GM19324 (cell line): ENCODE measurements around the gene AMOT.

Experiments used
- ATAC-seq: cut with Tn5 transposase; IDR thresholded peaks from one replicate; pipeline ENCODE4 v1.9.1; 2021; ENCODE audit warnings: mild to moderate bottlenecking, moderate library complexity; ENCODE audit not compliant: unreplicated experiment, low FRiP score

The AMOT gene

DNA sequence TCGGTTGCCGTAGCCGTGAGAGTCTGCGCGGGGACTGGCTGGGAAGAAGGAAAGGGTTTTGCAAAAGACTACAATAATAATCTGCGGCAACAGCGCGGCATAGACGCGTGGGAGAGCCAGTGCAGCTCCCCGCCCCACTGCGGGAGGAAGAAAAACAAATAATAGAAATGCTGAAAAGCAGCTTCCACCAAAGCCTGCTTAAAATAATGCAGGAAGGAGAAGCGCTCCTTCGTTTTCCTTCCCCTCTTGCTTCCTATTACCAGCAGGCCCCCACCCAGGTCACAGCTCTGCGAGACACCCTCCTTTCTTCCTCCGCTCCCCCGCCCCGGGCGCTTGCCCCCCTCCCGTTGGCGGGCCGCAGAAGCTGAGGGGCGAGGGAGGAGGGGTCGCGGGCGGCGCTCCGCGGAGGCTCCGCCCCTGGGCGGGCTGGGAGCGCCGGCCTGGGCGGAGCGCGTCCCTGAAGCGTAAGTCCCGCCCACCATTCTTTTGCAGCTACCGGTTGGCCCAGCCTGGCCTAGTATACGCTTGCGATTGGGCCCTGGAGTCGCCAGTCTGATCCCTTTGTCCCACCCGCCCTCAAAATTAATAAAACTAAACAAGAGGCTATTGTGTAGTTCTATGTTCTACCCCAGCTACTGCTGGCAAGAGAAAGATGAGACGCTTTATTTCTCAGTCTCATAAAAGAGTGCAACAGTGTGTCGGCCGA, 636 bp upstream of the AMOT start:
- ATAC-seq = peak; percentile 99

DNA sequence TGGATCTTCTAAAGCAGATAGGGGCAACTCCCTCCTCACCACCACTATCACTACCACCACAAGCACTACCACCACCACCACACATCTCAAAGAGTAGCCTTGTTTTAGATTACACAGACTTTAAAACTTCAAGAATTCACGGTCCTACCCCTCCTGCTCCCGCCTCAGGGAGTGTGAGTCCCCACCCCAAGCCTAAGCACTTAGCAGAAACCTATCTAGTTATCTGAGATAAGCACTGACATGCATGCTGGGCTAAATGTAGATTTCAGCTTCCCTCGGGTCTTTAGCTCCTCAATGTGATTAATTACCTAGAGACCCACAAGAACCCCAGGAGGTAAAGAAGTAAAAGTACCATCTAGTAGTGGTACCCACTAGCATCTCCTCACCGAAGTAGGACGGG, 775 bp downstream of the AMOT start:
- ATAC-seq = no peak

DNA sequence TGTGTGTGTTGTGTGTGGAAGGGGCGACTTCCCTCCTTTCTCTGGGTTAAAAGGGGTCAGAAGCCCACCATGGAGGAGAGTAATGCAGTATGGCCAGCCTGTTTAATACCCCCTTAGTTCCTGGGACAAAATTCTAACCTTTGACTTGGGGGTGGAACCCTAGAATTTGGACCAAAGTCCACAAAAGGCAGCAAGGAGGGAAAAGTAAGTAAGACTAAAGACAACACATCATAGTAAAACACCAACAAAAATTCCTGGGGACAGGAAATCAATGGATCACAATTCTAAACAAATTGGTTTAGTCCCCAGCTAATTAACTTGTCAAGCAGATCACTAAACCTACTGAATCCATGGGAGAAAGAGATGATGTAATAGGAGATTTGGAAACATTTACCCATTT, 3.1 kb downstream of the AMOT start:
- no peak for ATAC-seq

DNA sequence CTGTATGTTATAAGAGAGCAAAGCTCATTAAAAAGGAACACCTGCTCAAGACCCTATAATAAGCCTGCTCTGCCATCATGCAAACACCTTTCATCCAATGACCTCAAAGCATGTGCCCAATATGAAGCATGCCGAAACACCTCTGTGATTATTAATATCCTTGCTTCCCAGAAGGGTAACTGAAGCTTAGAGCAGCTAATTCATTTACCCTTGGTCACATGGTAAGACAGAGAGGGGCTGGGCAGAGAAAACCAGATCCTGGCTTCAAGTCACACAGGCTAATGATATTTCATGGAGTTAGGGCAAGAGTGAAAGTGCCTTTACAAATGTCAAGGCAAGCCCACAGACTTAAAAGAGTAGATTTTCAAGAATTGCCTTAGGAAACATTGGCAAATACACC, 5.6 kb downstream of the AMOT start:
- ATAC-seq = no peak

DNA sequence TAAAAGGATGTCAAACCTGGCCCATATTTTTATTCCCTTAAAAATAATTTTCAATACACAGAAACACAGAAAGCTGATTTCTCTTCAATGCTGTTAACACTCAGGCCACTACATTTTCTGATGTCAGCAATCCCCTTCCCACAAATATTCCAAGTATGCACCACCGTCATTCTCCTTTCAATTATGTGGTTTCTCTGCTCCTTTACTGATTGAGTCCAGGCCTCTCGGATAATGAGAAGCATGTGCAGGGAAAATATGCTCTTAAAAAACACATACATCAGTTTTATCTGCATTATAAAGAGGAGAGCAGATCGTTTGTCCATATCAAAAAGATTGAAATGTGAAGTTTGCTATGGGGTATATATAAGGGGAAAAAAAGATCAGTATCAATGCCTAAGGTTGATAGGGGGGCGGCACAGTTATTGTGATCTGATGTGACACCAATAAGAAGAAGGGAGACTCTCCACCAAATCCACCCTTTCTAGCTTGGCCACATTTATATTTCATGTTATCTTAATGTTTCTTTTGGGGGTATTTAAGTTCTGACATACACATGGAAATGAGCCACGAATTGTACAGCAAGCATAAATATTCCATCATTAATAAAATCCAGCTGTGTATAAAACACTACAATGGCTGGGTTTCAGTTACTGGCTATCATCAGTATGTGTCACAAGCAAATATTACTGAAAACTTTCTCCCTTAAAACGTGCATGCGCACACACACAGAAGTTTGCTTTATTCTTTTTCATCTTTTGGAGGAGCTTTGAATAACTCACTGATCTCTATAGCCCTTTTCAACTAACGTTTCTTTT, 6.4 kb downstream of the AMOT start:
- ATAC-seq = no peak

DNA sequence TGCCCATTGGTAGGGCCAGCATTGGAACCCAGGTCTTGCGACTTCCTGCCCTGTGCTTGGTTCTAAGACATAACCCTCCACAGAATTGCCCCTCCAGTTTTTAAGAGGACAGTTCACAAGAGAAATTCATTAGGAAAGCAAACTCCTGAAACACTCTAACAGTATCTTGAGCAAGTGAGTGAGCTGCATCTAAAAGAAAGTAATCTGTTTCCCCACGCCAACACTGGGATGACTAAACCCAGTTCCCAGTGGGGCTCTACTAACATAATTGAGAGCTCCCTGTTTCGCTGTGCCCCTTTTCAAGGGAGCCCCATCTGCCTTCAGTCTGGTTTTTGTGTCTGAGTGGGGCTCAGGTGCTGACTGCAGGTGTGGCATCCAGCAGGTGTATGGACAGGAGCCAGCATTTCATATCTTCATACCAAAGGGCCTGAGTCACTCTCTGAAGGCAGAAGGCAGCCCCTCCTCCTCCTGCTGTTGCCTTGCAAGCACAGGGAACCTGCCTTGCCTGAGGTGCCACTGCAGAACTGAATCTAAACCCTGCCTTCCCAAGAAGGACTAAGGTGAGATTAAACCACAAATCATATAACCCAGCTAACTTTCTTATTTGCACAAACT, 8.0 kb downstream of the AMOT start:
- ATAC-seq = no peak

DNA sequence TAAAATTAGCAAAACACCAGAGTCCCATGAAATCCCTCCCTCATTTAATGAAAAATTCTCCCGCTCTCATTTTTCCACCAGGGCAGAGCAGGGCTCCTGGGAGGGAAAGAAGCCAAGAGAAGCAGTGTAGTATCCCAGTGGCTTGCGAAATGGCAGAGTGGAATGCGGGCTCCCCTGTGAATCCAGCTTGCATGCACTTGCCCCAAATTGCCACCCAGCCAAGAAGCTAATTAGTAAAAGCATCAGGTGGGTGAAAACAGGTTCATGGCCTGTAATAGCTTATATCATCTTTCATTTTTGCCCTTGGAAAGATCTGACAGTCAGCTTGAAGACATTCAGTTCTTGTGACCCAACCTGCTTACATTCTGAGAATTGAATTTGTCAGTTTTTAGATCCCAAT, 10.1 kb downstream of the AMOT start:
- no peak for ATAC-seq

DNA sequence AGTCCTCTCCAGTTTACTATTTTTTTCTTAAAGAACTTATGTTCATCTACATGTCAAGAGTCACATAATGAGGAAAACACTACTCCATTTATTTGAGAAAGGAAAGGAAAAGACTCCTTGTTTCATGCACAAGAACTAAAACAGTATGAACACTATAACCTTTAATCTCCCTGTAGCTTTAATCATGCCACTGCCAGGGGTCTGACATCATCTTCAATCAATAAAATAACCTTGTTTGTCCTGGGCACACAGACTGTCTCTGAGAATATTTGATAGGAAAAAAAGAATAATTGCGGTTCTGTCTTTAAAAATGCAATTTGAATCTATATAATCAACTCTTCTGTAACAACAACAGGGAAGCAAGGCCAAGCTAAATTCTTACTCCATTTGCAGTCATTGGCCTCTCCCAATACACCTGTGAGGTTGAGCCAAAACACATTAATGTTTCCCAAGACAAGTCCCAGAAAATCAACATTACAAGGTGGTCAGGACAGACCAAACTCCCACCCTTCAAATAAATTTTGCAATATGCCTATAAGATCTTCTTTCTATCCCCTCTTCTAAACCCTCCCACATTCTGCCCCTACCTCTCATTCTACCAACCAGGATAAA, 13.2 kb downstream of the AMOT start:
- ATAC-seq = no peak

DNA sequence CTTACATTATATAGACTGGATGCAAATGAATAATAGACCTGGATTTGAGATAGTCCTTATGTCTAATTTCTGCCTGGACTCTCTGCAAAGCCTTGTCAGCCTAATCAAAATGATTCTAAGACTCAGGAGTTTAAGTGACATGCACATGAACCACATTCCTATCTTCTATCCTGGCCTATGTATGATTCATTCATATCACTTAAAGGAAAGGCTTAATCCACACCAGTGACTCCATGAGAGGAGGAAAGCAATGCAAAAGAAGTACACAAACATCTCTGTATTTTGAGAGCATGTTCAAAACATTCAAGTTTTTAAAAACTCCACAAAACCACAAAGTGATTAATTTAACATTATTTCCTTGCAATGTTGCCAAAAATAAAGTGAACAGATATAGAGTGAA, 14.6 kb downstream of the AMOT start:
- no peak for ATAC-seq

DNA sequence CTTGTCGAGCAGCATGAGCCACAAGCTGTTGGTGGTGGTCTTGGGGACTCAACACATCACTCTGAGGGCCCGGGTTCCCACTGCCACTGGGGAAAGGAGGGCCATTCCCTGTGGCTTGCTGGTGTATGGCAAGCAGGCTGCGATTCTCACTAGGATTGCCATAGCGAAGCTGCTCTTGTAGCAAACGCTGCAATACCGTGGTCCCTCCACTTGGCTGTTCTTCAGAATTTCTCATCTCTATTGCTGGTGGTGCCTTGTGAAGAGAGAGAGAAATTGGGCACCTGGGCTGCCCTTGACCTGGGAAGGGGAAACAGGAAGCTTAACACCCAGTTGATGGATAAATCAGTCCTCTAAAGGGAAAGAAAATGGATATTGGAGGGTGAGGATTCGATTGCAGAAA, 17.7 kb downstream of the AMOT start:
- ATAC-seq = no peak

DNA sequence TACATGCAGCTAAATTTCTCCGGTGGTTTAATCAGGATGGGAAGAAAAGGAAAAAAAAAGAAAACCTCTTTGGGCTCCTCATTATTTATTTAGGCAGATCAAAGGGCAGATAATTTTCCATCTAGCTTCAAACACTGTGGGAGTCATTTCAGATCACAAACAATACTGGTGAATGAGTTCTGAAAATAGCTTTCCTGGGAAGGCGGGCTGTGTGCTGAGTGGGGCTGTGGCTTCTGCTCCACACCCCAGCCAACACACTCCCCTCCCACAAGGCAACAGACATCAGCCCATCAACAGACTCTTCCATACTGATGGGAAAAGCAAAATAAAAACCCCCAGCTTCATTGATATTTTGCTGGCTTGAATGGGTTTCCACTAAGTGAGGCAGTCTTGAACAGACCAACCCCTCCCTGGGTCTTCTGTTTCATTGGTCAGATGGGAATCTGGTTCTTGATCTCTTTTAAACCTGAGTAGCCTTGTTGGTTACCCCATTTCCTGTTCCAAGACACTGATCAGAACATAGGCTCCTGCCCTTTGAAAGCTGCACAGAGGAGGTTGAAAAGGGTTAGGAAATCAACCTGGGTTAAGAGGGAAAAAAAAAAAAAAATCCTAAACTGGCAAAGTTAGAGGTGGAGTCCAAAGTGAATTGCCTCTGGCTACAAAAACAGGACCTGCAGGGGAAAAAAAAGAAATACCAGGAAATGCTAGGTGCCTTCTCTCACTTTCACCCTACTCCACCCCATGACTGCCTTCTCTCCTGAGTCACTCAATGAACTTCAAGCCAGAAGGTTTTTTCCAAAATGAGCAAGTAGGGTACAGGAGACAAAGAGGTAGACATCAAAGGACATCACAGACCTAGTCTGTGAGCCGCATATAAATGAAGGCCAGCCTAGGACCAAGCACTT, 20.0 kb downstream of the AMOT start:
- ATAC-seq = no peak

DNA sequence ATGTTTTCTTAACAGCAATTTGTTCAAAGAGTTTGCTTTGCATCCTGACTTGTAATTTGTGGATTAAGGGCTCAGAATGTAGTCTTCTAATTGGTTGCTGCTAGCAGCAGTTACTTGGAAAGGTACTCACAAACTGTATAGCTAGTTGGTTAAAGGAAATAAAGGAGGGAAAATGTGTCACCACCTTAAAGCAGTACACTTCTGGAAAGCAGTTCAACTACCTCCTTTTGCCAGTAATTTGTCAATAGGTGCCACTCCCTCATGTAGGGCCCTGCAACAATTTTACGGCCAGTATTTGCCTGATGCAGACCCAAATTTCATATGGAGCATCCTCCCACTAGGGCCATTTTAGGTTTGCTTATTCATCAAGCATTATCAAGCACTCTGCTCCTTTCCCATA, 20.8 kb downstream of the AMOT start:
- ATAC-seq = no peak

DNA sequence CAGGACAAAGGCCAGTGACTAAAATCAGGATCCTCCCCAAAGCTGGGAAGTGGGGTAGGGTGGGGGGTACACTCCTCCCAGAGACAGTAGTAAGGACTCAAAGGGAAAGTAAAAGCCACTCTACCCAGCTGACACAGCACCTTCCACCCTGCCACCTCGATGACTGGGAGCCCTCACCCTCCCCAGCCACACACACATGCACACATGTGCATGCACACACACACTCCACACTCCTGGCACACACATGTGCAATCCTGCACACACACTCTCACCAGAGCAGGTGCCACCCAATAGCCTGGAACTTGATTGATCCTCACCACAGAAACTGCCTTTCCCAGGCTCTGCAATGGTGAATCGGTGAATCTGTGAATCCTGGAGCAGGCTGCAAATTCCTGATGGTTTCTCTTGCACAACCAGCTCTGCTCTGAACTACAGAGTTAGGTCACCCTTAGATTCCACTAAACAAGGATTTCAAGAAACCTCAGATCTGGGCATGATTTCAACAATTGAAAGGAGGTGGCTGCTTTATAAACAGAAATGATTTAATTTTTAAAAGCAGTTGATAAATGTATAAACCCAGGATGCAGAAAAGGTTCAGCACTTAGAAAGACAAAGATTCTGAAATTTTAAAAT, 21.5 kb downstream of the AMOT start:
- no peak for ATAC-seq

DNA sequence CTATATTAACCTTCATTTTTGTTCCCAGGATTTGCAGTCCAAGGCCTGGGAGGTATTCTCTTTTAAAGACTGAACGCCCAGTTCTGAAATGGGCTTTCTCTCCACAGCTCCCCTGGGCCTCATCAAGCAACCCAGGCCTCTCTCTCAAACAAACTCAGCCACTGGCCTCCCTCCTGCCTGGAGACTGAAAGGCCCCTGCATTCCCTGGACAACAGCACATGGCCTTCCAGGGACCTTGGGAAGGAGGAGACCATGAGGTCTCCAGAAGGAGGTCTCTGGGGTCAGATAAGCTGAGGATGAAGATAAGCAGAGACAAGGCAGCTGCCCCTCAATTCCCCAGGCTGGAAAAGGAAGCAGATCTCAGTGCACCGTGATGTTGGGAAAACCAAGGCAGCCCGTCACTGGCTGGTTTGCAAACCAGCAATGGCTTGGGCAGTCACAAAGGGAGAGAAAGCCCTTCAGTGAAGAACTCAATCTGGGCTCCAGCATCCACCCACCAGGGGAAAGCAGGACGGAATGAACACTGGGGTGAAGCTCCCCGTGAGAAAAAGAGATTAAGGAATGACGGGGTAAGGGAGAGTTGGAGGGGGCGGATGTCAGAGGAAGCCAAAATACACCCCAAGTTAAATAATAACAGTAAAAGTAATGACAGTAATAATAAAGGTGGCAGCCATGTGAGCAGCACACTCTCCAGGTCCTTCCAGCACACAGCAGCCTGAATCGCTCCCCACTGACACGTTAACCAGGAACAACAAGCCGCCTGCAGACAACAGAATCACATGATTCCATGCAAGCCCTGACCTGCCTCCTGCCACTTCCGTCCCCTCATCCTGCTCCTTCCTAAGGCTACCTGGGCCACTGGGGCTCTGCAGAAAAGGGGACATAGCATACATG, 22.3 kb downstream of the AMOT start:
- no peak for ATAC-seq

DNA sequence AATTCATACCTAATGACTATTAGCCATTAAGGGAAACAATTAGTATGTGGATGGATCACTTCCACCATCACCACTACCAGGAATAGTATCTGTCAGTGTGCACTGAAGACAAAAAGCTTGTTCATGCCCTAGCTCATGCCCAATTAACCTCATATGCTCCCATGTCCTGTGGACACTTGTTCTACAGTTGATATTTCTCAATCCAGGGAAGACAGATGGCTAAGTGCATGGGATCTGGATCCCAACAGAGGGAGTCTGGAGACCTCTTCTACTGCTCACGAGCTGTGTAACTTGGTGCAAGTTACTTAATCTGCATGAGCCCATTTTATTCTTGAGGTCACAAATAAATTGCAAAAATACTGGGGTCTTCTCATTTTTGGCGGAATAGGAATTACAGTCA, 23.7 kb downstream of the AMOT start:
- no peak for ATAC-seq

DNA sequence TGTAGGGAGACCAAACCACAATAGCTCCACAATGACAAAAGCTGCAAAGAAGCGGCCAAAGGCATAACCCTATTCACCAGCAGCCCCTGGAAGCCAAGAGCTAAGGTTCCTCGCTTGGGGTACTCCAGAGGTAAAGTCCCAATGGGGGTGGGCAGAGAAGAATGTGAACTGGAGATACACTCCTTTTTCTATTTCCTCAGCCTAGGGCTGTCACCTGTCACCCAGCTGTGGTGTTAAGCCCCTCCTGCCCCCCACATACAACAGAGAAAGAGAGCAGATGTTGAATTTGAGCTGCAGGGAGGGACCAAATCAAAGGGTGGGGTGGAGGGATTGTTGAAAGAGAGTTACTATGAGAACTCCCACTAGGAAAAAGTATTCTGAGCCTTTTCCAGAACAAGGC, 26.1 kb downstream of the AMOT start:
- no peak for ATAC-seq

DNA sequence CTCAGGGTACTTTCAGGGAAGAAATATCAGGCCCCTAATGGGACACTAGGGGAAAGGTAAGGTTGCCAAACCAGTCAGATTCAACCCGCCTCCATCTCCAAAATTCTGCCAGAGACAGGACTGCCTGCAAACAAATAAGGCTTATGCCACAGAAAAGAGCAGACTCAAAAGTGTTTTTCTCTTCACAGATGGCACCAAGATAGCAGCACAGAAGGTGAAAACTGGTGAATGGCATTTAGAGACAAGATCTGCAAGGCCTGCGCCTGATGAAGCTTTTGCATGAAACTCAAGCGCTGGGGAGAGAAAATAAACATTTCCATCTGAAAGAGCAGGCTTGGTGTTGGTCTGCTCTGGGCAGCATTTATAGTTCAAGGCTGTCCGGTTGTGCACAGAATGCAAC, 27.9 kb downstream of the AMOT start:
- ATAC-seq = no peak

DNA sequence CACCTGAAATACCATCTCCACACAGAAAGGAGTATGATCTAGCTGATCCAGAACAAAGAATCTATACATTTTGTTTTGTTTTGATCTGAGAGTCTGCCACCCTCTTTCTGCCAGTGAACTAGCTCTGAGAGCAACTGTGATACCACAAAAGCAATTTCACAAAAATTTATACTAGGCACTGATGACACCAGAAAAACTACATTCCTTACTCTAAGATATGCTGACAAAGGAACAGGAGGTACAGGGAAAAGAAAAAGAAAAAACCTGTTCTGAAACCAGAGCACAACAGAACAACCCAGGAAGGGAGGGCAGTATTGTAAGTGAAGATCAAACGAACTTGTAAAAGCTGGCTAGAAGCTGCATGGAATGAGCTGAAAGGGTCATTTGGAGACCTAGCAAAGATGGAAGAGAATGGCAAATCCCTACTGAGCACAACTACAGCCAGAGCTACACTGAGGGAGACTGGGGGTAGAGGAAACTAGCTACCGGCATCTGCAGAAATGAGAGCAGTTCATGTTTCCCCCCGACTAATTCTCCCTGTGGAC, 31.9 kb downstream of the AMOT start:
- no peak for ATAC-seq

DNA sequence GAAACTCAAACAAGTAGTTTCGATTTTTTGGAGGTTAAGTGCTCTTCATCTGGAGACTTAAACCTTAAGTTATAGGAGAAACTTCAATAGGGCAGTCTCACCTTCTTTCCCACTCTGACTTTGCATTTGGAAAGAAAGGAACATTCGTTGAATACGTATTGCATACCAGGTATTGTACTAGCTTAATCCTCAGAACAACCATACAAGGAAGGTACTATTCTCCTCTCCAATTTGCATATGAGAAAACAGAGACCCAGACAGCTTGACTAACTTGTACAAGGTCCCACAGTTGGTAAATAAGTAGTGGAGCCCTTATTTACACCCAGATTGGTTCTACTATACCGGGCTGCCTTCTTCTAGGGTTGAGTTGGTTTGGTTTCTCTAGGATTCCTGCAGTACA, 32.6 kb downstream of the AMOT start:
- ATAC-seq = no peak
